Panc1 (cell line): ENCODE data around the gene GNS.

ENCODE experiments used
- POLR2AphosphoS5 ChIP-seq: IDR thresholded peaks from 2 replicates; pipeline ENCODE4 v1.6.1; 2012; ENCODE audit warnings: mild to moderate bottlenecking, low read depth, low read length, moderate library complexity
- REST ChIP-seq, 2 experiments: IDR thresholded peaks; 2 replicates each; pipeline ENCODE4 v1.6.1; 2011 to 2012; ENCODE audit warnings: low read depth in 2 of 2, control low read depth in 1 of 2, low read length in 1 of 2, mild to moderate bottlenecking in 1 of 2, moderate library complexity in 1 of 2; ENCODE audit not compliant: insufficient read depth in 1 of 2
- SIN3A ChIP-seq: IDR thresholded peaks from 2 replicates; pipeline ENCODE4 v1.6.1; 2012; ENCODE audit warnings: low read depth, mild to moderate bottlenecking, low read length, moderate library complexity, borderline replicate concordance; ENCODE audit not compliant: insufficient read depth
- TF ChIP-seq, protein P1 (sequence below): fragments of 450-650 bp; IDR thresholded peaks from 2 replicates; pipeline ENCODE4 v1.5.1; 2017; ENCODE audit warnings: mild to moderate bottlenecking

GRCh38 chr12:64757771-64758170, 1.4 kb downstream of the GNS start:
- TF ChIP-seq, protein P1, sequence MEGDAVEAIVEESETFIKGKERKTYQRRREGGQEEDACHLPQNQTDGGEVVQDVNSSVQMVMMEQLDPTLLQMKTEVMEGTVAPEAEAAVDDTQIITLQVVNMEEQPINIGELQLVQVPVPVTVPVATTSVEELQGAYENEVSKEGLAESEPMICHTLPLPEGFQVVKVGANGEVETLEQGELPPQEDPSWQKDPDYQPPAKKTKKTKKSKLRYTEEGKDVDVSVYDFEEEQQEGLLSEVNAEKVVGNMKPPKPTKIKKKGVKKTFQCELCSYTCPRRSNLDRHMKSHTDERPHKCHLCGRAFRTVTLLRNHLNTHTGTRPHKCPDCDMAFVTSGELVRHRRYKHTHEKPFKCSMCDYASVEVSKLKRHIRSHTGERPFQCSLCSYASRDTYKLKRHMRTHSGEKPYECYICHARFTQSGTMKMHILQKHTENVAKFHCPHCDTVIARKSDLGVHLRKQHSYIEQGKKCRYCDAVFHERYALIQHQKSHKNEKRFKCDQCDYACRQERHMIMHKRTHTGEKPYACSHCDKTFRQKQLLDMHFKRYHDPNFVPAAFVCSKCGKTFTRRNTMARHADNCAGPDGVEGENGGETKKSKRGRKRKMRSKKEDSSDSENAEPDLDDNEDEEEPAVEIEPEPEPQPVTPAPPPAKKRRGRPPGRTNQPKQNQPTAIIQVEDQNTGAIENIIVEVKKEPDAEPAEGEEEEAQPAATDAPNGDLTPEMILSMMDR, result no peak
- TF ChIP-seq SIN3A (no peak), POLR2AphosphoS5 (no peak), REST (IDR thresholded peaks at IDR 0.05; ENCODE audit: insufficient read depth in 1 of 2, low read depth in 2 of 2, low read length in 1 of 2) (no peak)
